HG03039 (cell line): ENCODE measurements around the gene INPPL1.

Experiments
- ATAC-seq: cut with Tn5 transposase; IDR thresholded peaks from one replicate; pipeline ENCODE4 v1.9.1; 2021; ENCODE audit warnings: mild to moderate bottlenecking, moderate library complexity; ENCODE audit not compliant: unreplicated experiment

The INPPL1 gene

GRCh38 chr11:72280037-72280436 lies 55.5 kb downstream of the INPPL1 start:
- ATAC-seq, result no peak

GRCh38 chr11:72280726-72281315 lies 56.3 kb downstream of the INPPL1 start:
- no peak for ATAC-seq

- ATAC-seq, result no peak
Observed at GRCh38 chr11:72283947-72284346, 59.4 kb downstream of the INPPL1 start.

GRCh38 chr11:72287293-72287692 lies 62.7 kb downstream of the INPPL1 start:
- ATAC-seq, result no peak
